Hepatocyte (in vitro differentiated cells): Measurements from ENCODE around the gene KRT20.

Experiments used
- CTCF ChIP-seq: fragments of 200-600 bp; sonication (generic); IDR thresholded peaks from 2 replicates; pipeline ENCODE4 v1.5.1; 2016; ENCODE audit warnings: antibody characterized with exemption, mild to moderate bottlenecking; ENCODE audit not compliant: poor library complexity
- EZH2 ChIP-seq: fragments of 200-600 bp; sonication (generic); IDR thresholded peaks from 2 replicates; pipeline ENCODE4 v1.6.1; 2016; ENCODE audit warnings: antibody characterized with exemption, mild to moderate bottlenecking, borderline replicate concordance

GRCh38 chr17:40841246-40841645 is 43.8 kb downstream of the KRT20 start:
- TF ChIP-seq CTCF (no peak), EZH2 (no peak)
